Spleen (tissue), 7 donors: Measurements from ENCODE around the gene AP4E1.

ENCODE experiments used
- POLR2A ChIP-seq, 3 donors: fragments of 450-650 bp; IDR thresholded peaks; one replicate each; pipeline ENCODE4 v1.5.1; 2017; ENCODE audit warnings: antibody characterized with exemption in 3 of 3, mild to moderate bottlenecking in 1 of 3
- POLR2AphosphoS5 ChIP-seq, 3 donors: sonication (generic); formaldehyde crosslinking; IDR thresholded peaks; one replicate each; pipeline ENCODE4 v1.5.1; 2017; ENCODE audit warnings: antibody characterized with exemption in 3 of 3
- TF ChIP-seq, protein P1 (sequence below), 11 experiments: fragments of 200-600 bp in 7 of 11; fragments of 450-650 bp in 4 of 11; sonication (generic) in 4 of 11; IDR thresholded peaks in 8 of 11; conservative IDR thresholded peaks in 3 of 11; 1 replicate in 7 of 11; 2 replicates in 4 of 11; pipeline versions ENCODE4 v1.4.0 to v1.8.0; 2016 to 2021; ENCODE audit warnings: antibody characterized with exemption in 11 of 11, inconsistent platforms in 4 of 11, mild to moderate bottlenecking in 1 of 11
- donor health status: DM: no; HTN: no; CAD: no; lungs with moderate emphysema.
- donor health status: DM: no; HTN: no; CAD: no.
- donor health status: DM: no; HTN: no; CAD: no.

DNA sequence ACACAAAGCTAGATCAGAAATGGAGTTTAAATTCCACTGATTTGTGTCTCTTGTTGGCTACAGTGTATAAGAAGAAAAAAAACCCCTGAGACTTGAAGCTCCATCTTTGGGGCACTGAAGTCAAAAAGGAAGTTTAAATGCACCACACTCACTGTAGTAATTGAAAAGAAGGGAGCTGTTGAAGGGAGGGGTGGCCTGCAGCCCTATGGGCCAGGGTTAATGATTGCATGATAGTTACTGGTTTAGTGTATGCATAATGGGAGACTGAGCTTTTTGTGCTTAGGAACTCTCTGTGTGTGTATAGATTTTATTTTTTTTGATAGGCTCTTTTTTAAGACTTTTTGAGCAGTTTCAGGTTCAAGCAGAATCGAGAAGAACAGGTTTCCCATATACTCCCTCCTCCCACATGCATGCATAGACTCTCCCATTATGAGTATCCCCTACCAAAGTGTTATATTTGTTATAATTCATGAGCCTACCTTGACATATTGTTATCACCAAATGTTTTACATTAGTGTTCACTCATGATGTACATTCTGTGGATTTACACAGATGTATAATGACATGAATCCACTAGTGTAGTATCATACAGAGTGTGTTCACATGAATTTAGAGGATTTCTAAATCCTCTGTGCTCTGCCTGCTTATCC is 98.0 kb downstream of the AP4E1 start:
- TF ChIP-seq, protein P1, sequence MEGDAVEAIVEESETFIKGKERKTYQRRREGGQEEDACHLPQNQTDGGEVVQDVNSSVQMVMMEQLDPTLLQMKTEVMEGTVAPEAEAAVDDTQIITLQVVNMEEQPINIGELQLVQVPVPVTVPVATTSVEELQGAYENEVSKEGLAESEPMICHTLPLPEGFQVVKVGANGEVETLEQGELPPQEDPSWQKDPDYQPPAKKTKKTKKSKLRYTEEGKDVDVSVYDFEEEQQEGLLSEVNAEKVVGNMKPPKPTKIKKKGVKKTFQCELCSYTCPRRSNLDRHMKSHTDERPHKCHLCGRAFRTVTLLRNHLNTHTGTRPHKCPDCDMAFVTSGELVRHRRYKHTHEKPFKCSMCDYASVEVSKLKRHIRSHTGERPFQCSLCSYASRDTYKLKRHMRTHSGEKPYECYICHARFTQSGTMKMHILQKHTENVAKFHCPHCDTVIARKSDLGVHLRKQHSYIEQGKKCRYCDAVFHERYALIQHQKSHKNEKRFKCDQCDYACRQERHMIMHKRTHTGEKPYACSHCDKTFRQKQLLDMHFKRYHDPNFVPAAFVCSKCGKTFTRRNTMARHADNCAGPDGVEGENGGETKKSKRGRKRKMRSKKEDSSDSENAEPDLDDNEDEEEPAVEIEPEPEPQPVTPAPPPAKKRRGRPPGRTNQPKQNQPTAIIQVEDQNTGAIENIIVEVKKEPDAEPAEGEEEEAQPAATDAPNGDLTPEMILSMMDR (IDR thresholded peaks at IDR 0.05 in 8 of 11, conservative IDR thresholded peaks at IDR 0.05 in 3 of 11), result no peak
- TF ChIP-seq POLR2AphosphoS5 (IDR thresholded peaks at IDR 0.05) (no peak), POLR2A (IDR thresholded peaks at IDR 0.05) (no peak)
